ENCODE measurements around the gene CEP72.
A peak's percentile ranks its signal among the peaks of the same experiment; 100 is the strongest.
"Not testable (repeated sequence)": the region's sequence is repeated elsewhere in the genome, so short reads cannot be mapped to it uniquely, and the experiment has no call there.

The CEP72 gene

DNA sequence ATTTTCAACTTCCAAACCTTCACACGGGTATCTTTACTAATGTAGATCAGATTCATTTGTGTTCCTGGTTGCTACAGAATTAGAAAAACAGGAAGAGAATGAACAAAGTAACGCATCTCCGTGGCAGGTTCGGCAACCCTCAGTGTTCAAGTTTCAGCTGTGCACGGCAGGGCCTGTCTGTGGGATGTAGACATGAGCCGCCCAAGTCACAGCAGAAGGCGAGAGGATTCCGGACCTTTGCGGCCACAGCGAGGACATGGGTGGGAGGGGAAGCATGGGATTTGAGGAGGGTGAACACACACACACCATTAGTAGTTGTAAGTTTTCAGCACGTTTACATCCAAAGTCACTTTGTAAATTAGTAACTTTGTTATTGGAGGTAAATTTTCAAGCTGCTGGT lies 31.7 kb upstream of the CEP72 start:
- no peak for DNase-seq (ENCODE audit: low spot score)

DNA sequence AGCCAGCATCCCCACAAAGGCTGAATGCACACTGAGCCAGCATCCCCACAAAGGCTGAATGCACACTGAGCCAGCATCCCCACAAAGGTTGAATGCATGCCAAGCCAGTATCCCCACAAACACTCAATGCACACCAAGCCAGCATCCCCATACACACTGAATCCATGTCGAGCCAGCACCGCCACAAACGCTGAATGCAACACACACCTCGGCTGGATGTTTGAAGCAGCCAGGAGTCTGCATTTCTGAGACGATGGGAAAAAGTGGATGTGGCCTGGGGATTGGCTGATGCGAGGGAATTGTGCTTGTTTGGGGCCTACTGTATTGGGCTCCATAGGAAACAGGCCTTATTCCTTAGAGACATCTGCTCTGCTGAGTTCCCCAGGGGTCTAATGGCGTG lies 30.9 kb upstream of the CEP72 start:
- DNase-seq (ENCODE audit: low spot score) = no peak

DNA sequence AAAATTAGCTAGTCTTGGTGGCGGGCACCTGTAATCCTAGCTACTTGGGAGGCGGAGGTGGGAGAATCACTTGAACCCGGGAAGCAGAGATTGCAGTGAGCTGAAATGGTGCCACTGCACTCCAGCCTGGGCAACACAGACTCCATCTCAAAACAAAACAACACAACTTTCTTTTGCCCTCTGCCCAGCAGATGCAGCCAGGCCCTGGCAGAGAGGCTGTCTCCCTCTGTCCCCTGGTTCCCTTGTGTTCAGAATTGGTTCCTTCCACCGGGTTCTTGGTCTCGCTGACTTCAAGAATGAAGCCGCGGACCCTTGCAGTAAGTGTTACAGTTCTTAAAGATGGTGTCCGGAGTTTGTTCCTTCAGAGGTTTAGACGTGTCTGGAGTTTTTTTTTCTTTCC lies 30.2 kb upstream of the CEP72 start:
- no peak for DNase-seq (ENCODE audit: low spot score)

DNA sequence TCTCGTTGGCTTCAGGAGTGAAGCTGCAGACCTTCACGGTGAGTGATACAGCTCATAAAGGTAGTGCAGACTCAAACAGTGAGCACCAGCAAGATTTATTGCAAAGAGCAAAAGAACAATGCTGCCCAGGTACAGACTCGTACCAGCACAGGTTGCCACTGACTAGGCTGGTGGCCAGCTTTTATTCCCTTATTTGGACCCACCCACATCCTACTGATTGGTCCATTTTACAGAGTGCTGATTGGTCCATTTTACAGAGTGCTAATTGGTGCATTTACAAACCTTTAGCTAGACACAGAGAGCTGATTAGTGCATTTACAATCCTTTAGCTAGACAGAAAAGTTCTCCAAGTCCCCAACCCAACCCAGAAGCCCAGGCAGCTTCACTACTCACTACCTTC lies 29.7 kb upstream of the CEP72 start:
- not testable (repeated sequence) for DNase-seq (ENCODE audit: low spot score)

DNA sequence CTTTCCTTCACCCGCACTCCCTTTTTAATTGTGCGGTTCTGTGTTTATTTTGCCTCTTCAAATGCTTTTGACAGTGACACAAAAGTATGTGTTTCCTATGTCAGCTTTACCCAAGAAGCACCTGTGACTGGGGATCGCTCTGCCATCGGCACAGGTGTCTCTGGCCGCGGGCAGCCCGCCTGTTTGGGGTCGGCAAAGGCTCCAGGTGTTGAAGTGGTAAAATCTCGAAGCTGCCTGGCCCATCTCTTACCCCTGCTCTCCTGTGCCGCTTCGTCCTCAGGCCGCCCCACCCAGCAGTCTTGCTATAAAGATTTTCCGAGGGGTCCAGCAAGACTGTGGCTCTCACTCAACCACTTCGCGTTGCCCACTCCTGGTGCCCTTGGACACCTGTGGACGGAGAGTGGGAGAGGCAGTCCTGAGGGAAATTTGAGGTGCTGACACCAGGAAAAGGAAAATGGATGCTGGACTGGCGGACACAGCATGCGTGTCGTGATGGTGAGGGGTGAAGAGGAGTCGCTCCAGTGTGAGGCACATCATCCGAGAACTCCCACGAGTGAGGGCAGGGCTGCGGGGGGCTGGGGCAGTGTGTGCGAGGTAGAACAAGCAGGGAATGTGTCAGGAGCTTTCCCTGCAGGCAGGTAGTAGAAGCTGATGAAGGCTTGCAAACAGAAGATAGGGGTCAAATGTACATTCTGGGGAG lies 29.1 kb upstream of the CEP72 start:
- DNase-seq (ENCODE audit: low spot score) = no peak

DNA sequence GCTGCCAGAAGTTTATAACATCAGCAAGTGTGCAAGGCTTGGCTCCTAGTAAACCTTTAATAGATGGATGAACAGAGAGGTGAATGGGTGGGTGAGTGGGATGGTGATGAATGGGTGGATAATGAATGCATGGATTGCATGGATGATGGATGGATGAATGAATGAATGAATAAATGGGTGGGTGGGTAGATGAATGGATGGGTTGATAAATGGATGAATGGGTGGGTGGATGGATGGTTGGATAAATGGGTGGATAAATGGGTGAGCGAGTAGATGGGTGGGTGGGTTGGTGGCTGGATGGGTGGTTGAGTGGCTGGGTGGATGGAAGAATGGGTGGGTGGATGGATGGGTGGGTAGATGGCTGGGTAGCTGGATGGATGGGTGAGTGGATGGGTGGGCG lies 28.5 kb upstream of the CEP72 start:
- DNase-seq (ENCODE audit: low spot score) = no peak

DNA sequence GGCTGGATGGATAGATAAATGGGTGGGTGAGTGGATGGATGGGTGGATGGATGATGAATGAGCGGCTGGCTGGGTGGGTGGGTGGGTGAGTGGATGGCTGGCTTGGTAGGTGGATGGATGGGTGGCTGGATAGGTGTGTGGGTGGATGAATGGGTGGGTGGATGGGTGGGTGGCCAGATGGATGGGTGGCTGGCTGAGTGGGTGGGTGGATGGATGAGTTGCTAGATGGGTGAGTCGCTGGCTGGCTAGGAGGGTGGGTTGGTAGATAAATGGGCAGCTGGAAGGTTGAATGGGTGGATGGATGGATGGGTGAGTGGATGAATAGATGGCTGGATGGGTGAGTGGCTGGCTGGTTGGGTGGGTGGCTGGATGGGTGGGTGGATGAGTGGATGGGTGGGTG lies 27.9 kb upstream of the CEP72 start:
- no peak for DNase-seq (ENCODE audit: low spot score)

DNA sequence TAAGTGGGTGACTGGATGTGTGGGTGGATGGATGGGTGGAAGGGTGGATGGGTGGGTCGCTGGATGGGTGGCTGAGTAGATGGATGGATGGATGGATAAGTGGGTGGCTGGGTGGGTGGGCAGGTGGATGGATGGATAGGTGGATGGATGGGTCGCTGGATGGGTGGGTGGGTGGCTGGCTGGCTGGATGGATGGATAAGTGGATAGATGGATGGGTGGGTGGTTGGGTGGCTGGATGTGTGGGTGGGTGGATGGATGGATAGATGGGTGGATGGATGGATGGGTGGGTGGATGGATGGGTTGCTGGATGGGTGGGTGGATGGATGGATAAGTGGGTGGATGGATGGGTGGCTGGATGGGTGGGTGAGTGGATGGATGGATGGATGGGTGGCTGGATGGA lies 27.3 kb upstream of the CEP72 start:
- DNase-seq (ENCODE audit: low spot score) = no peak

DNA sequence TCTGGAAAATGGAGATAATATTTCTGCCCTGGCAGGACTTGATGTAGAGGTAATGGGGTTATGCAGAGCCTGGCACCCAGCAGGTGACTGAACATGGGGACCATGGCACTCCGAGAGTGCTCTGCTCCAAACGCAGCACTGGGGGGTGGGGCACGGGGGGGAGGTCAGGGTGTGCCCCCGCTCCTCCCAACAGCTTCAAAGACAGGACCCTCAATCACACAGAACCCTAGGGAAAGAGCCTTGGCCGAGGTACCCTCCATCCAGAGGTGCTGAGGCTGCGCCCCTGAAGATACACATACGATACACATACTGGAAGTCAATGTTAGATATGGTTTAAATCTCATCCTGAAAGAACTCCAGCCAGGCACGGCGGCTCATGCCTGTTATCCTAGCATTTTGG lies 26.6 kb upstream of the CEP72 start:
- no peak for DNase-seq (ENCODE audit: low spot score)

DNA sequence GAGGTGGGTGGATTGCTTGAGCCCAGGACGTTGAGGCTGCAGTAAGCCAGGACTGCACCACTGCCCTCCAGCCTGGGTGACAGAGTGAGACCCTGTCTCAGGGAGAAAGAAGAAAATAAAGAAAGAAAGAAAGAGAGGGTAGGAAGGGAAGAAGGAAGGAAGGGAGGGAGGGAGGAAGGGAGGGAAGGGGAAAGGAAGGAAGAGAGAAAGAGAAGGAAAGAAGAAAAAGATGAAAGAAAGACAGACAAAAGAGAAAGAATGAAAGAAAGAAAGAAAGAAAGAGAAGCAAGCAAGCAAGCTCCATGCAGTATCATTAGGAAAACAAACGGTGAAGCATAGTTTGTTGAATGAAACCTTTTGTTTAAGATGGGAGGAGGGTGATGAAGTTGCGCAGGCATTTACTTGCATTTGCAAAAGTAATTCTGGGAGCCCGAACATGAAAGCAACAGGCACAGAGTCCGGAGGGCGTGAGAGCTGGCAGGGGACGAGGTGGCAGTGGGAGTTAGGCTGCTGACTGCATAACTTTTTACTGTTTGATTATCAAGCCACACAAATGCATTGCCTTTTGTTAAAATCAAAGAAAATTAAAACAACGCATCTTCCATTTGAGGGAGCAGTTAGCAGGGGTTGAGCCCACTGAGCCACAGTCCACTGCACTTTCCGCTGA lies 26.0 kb upstream of the CEP72 start:
- no peak for DNase-seq (ENCODE audit: low spot score)

DNA sequence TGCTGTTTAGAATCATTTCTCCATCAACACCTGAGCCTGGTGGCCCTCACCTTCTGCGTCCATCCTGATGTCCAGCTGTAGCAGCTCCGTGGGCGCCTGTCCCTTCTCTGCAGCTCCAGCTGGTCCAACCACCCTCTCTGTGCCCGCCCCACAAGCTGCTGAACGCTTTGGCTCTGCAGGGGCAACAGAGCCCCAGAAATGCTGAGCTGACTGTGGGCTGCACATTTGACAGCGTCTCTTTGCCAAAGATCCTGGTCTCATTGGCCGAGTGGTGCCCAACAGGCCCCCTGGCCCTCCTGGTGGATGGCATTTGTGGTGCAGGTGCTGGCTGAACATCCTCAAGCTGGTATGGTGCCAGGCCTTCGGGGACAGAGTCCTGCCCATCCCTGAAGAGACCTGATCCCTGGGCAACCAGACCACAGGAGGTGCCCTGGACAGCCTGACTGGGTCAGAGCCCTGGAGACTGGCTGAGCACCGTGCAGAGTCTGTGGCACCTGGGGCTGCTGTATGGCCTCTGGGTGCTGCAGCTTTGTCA lies 25.3 kb upstream of the CEP72 start:
- DNase-seq (ENCODE audit: low spot score) = no peak

DNA sequence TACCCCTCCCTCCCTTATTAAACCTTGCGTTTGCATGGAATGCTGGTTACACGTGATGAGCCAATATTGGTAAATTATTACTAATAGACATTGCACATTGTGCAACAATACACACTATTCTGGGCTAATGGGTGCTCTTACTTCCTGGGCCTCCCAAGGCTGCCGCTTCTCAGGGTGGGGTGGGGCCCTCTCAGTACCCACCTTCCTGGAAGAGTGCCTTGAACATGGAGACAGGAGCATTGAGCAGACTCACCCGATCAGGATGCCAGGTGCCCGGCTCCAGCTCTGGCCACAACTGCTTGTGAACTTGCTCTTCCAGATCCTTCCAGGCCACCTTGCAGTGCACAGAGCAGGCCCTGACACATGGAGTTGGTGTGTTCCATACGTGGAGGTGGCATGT lies 24.7 kb upstream of the CEP72 start:
- no peak for DNase-seq (ENCODE audit: low spot score)

DNA sequence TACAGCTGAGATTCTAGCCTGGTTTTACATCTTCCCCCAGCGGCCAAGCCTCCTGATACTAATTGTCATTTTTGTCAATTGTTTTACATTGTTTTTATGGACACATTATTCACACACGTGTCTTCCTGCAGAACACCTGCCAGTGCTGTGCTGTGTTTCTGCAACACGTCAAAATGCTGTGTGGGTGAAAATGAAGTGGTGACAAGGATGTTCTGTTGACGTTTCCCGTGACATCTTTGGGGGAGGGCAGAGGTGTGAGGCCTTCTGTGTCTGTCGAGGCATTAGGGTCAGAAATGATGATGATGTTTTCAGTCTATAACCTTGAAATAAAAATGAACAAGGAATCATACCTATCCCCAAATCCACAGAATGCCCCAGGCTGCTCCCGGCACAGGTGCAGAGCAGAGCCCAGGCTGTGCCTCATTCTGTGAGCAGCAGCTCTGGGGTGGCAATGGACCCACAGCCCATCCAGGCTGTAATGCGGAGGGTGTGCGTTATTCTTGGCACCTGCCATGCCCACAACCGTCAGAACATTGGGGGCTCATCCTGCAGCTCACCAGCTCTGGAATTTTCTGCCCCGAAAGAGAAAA lies 23.6 kb upstream of the CEP72 start:
- DNase-seq (ENCODE audit: low spot score) = no peak

DNA sequence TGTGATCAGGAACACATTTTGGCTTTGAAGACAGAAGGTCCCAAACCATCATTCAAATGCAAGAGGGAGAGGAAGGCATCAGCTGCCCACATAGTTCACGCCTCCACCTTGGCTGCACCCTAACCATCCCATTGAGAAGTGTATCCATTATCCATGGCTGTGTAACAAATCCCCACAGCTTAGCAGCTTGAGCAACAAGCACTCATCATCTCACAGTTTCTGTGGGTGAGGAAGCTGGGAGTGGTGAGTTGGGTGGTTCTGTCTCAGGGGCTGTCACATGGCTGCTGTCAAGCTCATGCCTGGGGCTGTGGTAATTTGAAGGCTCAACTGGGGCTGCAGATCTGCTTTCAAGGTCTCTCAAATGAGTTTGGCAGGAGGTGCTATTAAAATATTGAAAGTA lies 23.0 kb upstream of the CEP72 start:
- DNase-seq (ENCODE audit: low spot score) = no peak

DNA sequence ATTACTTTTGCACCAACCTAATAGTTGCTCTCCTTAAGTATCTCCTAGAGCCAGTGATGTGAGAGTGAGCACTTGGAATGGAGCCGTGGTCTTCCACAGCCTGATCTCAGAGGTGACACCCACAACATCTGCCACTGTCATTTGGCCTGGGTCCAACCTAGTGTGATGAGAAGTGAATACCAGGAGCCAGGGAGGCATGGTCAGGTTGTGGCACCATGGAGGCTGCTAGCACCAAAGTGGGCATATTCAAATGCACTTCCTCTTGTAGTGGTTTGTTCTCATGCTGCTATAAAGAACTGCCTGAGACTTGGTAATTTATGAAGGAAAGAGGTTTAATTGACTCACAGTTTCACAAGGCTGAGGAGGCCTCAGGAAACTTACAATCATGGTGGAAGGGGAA lies 22.6 kb upstream of the CEP72 start:
- no peak for DNase-seq (ENCODE audit: low spot score)

DNA sequence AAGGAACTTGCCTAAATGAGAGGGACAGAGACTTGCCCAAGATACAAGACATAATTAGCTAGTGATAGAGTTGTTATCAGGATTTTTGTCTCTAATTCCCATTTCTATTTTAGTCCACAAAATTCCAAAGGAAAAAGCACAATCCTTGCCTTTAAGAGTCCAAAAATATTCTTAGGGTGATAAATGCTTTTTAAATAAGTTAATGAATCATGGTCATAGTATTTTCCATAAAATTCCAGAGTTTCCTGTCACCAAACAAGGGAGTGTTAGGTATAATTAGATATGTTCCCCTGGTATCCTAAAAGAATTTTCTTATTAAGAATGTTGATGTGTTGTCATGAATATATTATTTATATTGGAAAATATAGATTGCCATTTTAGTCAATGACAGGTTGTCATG lies 21.8 kb upstream of the CEP72 start:
- no peak for DNase-seq (ENCODE audit: low spot score)

DNA sequence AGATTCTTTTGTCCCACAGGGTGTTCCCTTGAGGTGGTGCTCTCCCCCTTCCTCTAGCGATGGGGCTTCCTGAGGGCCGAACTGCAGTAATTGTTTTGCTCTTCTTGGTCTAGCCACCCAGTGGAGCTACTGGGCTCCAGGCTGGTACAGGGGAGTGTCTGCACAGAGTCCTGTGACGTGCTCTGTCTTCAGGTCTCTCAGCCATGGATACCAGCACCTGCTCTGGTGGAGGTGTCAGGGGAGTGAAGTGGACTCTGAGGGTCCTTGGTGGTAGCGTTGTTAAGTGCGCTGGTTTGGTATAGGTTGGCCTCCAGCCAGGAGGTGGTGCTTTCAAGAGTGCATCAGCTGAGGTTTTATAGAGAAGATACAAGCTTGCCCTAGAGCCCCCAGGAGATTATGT lies 20.4 kb upstream of the CEP72 start:
- DNase-seq (ENCODE audit: low spot score) = no peak

DNA sequence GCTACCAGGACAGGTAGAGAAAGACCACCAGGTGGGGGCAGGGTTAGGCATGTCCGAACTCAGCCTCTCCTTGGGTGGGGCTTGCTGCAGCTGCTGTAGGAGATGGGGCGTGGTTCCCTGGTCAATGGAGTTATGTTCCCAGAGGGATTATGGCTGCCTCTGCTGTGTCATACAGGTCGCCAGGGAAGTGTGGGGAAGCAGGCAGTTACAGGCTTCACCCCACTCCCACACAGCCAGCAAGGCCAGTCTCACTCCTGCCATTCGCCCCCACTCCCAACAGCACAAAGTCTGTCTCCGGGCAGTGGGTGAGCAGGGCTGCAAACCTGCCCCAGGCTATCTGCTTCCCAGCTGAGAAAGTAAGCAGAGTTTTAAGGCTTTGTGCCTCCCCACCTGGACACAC lies 20.0 kb upstream of the CEP72 start:
- peak; percentile 63 for DNase-seq (ENCODE audit: low spot score)

DNA sequence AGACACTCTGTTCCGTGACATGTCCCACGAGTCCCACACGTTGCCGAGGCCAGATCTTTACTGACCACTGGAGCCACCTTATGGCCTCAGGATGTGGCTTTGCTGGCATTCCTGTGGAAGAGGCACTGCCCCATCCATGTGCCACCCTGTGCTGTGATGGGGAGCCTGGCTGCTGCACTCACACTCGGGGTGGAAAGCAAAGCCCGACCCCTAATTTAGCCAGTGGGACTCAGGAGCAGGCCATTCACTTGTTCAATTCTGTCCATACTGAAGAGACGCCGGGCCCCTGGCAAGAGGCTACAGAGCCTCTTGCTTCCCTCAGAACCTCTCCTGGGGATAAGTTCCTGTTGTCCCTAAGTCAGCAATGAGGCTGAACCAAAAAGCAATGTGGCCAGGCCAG lies 18.6 kb upstream of the CEP72 start:
- DNase-seq (ENCODE audit: low spot score) = no peak

DNA sequence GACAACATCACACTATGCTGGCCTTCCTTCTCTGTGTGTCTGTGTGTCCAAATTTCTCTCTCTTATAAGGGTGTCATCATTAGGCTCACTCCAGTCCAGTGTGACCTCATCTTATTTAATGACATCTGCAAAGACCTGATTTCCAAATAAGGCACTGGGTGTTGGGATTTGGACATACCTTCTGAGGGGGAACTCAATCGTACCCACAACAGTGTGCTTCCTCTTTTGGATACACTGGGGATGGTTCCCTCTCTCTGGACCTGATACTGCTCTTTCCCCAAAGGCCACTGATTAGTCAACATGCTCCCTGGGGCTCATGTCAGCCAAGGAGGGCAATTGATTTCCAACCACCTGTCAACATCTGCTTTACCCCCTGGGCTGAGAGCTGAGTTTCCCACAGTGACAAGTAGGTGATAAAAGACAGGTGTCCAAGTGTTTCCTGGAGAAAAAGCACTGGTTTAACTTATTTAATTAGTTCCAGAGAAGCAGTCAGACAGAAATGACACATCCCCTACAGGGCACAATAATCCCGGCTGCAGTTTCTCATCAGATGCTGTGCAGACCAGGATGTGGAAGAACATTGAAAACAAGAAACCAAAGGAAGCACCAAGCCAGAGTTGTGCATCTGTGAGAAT lies 17.8 kb upstream of the CEP72 start:
- DNase-seq (ENCODE audit: low spot score) = no peak

DNA sequence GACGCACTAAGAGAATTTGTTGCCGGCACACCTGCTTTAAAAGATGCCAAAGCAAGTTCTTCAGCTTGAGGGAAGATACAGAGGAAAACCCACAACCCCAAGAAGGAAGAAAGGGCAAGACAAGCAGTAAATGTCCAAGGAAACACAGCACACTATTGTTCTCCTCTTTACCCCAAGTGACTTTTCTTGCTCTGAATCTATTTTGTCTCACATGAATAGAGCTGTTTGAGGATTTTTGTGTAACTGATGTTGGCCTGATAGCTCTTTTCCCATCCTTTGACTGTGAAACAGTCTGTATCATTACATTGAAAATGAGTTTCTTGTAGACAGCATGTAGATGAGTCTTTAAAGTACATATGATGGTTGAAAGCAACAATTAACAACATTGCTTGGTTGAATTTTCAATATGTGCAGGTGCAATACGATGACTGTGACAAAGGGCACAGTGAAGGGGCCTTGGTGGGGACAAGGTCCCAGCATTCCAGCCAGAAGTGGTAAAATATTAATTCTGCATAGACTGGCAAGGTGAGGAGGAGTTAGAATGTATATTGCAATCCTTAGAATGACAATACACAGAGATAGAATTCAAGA lies 16.8 kb upstream of the CEP72 start:
- DNase-seq (ENCODE audit: low spot score) = no peak

DNA sequence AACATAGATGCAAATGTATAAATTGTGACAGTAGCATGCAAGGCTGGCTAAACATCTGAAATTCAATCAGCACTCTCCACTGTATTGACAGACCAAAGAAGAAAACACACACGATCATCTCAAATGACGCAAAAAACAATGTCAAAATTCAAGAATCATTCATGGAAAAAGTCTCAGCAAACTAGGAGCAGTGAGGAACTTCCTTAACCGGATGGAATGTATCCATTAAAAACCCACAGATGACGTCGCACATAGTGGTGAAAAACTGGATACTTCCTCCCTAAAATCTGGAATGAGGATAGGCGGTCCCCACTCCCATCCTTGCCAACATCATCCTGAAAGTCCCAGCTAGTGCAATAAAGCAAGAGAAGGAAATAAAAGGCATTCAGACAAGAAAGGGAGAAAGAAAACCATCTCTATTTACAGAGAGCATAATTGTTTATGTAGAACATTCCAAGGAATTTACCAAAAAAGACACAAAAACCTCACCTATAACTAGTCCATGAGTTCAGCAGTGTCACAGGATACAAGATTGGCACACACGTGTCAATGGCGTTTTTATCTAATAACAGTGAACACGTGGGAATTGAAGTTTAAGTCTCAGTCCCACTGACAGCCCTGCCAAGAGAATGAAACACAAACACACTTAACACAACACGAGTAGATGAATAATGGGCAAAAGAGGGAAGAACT lies 14.1 kb upstream of the CEP72 start:
- DNase-seq (ENCODE audit: low spot score) = no peak
